Osteocyte (in vitro differentiated cells): ENCODE results near the gene SGTA. TPM values are rescaled to one million over a fixed set of nuclear protein-coding genes. Genes with fewer than 3 reads are reported as not detected.
"Not testable (repeated sequence)": the region's sequence is repeated elsewhere in the genome, so short reads cannot be mapped to it uniquely, and the experiment has no call there.

Experiments
- DNase-seq: peaks from one replicate; pipeline ENCODE4 v3.0.0; 2021; ENCODE audit warnings: mixed read lengths; ENCODE audit not compliant: unreplicated experiment; ENCODE audit errors: extremely low spot score
- H3K27ac Mint-ChIP-seq: one replicate; pipeline ENCODE4 v1.8.0; 2021; ENCODE audit warnings: mild to moderate bottlenecking, mixed read lengths; ENCODE audit not compliant: unreplicated experiment
- H3K27me3 Mint-ChIP-seq: one replicate; pipeline ENCODE4 v1.8.0; 2021; ENCODE audit warnings: mixed read lengths; ENCODE audit not compliant: unreplicated experiment
- H3K36me3 Mint-ChIP-seq: one replicate; pipeline ENCODE4 v1.8.0; 2021; ENCODE audit warnings: mixed read lengths; ENCODE audit not compliant: unreplicated experiment
- H3K4me1 Mint-ChIP-seq: one replicate; pipeline ENCODE4 v1.8.0; 2021; ENCODE audit warnings: mixed read lengths; ENCODE audit not compliant: unreplicated experiment
- H3K4me3 Mint-ChIP-seq: one replicate; pipeline ENCODE4 v1.8.0; 2021; ENCODE audit warnings: mild to moderate bottlenecking, moderate library complexity, mixed read lengths; ENCODE audit not compliant: unreplicated experiment
- H3K9me3 Mint-ChIP-seq: one replicate; pipeline ENCODE4 v1.8.0; 2021; ENCODE audit warnings: mixed read lengths; ENCODE audit not compliant: unreplicated experiment
- CTCF ChIP-seq: fragments of 200-600 bp; sonication (generic); IDR thresholded peaks from 2 replicates; pipeline ENCODE4 v1.5.0; 2021; ENCODE audit warnings: antibody characterized with exemption, mild to moderate bottlenecking, moderate library complexity
- total RNA-seq: library from RNA; stranded (reverse); gene quantifications from 2 replicates; pipeline ENCODE4 v1.2.1, GENCODE V29; 2021

Gene SGTA
- total RNA-seq, 1 donor from 2014 or later = 53.2 TPM

GRCh38 chr19:2797280-2797679, 14.2 kb upstream of the SGTA start:
- H3K4me1 Mint-ChIP-seq = no peaks in the 10 kb centered on the region
- no peaks in the 10 kb centered on the region for H3K27me3 Mint-ChIP-seq
- TF ChIP-seq CTCF = no peak
- no peaks in the 10 kb centered on the region for H3K9me3 Mint-ChIP-seq
- peaks cover 8% of the 10 kb centered on the region for H3K36me3 Mint-ChIP-seq
- no peak for DNase-seq
- H3K4me3 Mint-ChIP-seq = no peak overlapping the region
- no peak overlapping the region for H3K27ac Mint-ChIP-seq

- Mint-ChIP-seq H3K36me3 (peaks cover 8% of the 10 kb centered on the region), H3K4me3 (no peak overlapping the region), H3K27me3 (no peaks in the 10 kb centered on the region), H3K9me3 (no peaks in the 10 kb centered on the region), H3K27ac (no peak overlapping the region), H3K4me1 (no peaks in the 10 kb centered on the region)
- no peak for DNase-seq
- TF ChIP-seq CTCF = no peak
Observed at GRCh38 chr19:2796659-2797266, 13.7 kb upstream of the SGTA start.

- peaks cover 8% of the 10 kb centered on the region for H3K36me3 Mint-ChIP-seq
- no peaks in the 10 kb centered on the region for H3K4me1 Mint-ChIP-seq
- TF ChIP-seq CTCF = no peak
- no peak overlapping the region for H3K27ac Mint-ChIP-seq
- no peak for DNase-seq
- H3K27me3 Mint-ChIP-seq = no peaks in the 10 kb centered on the region
- no peak overlapping the region for H3K4me3 Mint-ChIP-seq
- no peaks in the 10 kb centered on the region for H3K9me3 Mint-ChIP-seq
Observed at GRCh38 chr19:2795827-2796658, 13.0 kb upstream of the SGTA start.

- H3K4me3 Mint-ChIP-seq = no peak overlapping the region
- H3K27me3 Mint-ChIP-seq = no peaks in the 10 kb centered on the region
- no peaks in the 10 kb centered on the region for H3K4me1 Mint-ChIP-seq
- no peak overlapping the region for H3K27ac Mint-ChIP-seq
- peaks cover 8% of the 10 kb centered on the region for H3K36me3 Mint-ChIP-seq
- no peaks in the 10 kb centered on the region for H3K9me3 Mint-ChIP-seq
- TF ChIP-seq CTCF = no peak
- DNase-seq = no peak
Observed at GRCh38 chr19:2793577-2793976, 10.5 kb upstream of the SGTA start.

GRCh38 chr19:2793126-2793525, 10.1 kb upstream of the SGTA start:
- peaks cover 8% of the 10 kb centered on the region for H3K36me3 Mint-ChIP-seq
- H3K27ac Mint-ChIP-seq = no peak overlapping the region
- no peak for DNase-seq
- H3K4me1 Mint-ChIP-seq = no peaks in the 10 kb centered on the region
- no peaks in the 10 kb centered on the region for H3K9me3 Mint-ChIP-seq
- H3K27me3 Mint-ChIP-seq = no peaks in the 10 kb centered on the region
- no peak overlapping the region for H3K4me3 Mint-ChIP-seq
- no peak for TF ChIP-seq CTCF

- not testable (repeated sequence) for H3K9me3 Mint-ChIP-seq, H3K36me3 Mint-ChIP-seq, H3K4me3 Mint-ChIP-seq, H3K27me3 Mint-ChIP-seq, H3K27ac Mint-ChIP-seq, DNase-seq, H3K4me1 Mint-ChIP-seq
Observed at GRCh38 chr19:2792666-2793065, 9.6 kb upstream of the SGTA start.
